H1 (cell line): ENCODE data around the gene CRYBA4.

ENCODE experiments used
- CTCF ChIP-seq, 3 experiments: IDR thresholded peaks; 1 replicate in 2 of 3; 2 replicates in 1 of 3; pipeline versions ENCODE4 v1.5.1 to v1.6.1; 2011; ENCODE audit warnings: low read length in 3 of 3, mild to moderate bottlenecking in 3 of 3, inconsistent platforms in 2 of 3, low read depth in 1 of 3, moderate library complexity in 1 of 3; ENCODE audit not compliant: insufficient read depth in 1 of 3; ENCODE audit errors: control extremely low read depth in 1 of 3
- EP300 ChIP-seq, 2 experiments: IDR thresholded peaks; 1 replicate in 1 of 2; 2 replicates in 1 of 2; pipeline ENCODE4 v1.6.1; 2011 to 2012; ENCODE audit warnings: low read depth in 2 of 2, low read length in 2 of 2, mild to moderate bottlenecking in 2 of 2, borderline replicate concordance in 1 of 2, inconsistent platforms in 1 of 2, moderate library complexity in 1 of 2
- HDAC6 ChIP-seq: IDR thresholded peaks from one replicate; pipeline ENCODE4 v1.7.1; 2012; ENCODE audit warnings: low read depth, mild to moderate bottlenecking, inconsistent platforms, low read length, moderate library complexity
- MAX ChIP-seq: IDR thresholded peaks from 2 replicates; pipeline ENCODE4 v1.6.1; 2012; ENCODE audit warnings: inconsistent platforms
- POLR2A ChIP-seq, 2 experiments: IDR thresholded peaks; 1 replicate in 1 of 2; 2 replicates in 1 of 2; pipeline ENCODE4 v1.6.1; 2011; ENCODE audit warnings: low read depth in 2 of 2, low read length in 2 of 2, mild to moderate bottlenecking in 2 of 2; ENCODE audit errors: control extremely low read depth in 1 of 2
- RAD21 ChIP-seq, 2 experiments: IDR thresholded peaks in 1 of 2; conservative IDR thresholded peaks in 1 of 2; 2 replicates each; pipeline ENCODE4 v1.6.1; 2011; ENCODE audit warnings: low read depth in 2 of 2, low read length in 2 of 2, improper control_type of control experiment in 1 of 2, inconsistent platforms in 1 of 2, mild to moderate bottlenecking in 1 of 2, moderate library complexity in 1 of 2
- TBP ChIP-seq: IDR thresholded peaks from 2 replicates; pipeline ENCODE4 v1.6.1; 2011; ENCODE audit warnings: low read depth, low read length, improper control_type of control experiment

DNA sequence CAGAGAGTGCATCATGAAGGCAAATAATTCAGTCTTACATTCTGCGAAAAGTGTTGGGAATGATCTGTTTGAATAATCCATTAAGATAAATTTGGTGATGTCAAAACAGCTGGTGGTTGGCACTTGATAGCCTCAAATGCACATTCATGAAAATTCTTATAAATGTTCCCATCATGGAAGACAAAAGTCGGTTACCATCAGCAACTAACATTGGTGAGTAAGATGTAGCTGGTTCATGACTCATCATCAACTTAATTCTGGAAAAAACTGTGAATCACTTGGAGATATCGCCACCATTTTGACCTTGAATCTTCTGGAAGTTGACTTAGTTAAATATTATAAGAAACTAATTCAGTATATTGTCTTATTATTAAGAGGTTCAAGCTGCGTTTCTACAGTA is 15.2 kb upstream of the CRYBA4 start:
- TF ChIP-seq CTCF (IDR thresholded peaks at IDR 0.05; ENCODE audit: control extremely low read depth in 1 of 3, insufficient read depth in 1 of 3, low read depth in 1 of 3, low read length in 3 of 3) (no peak), MAX (no peak), TBP (no peak), POLR2A (IDR thresholded peaks at IDR 0.05; ENCODE audit: control extremely low read depth in 1 of 2, low read depth in 2 of 2, low read length in 2 of 2) (no peak), EP300 (IDR thresholded peaks at IDR 0.05; ENCODE audit: borderline replicate concordance in 1 of 2, low read depth in 2 of 2, low read length in 2 of 2) (no peak), HDAC6 (no peak), RAD21 (IDR thresholded peaks at IDR 0.05 in 1 of 2, conservative IDR thresholded peaks at IDR 0.05 in 1 of 2; ENCODE audit: low read depth in 2 of 2, low read length in 2 of 2) (no peak)
